GM23338 (cell line): ENCODE measurements around the gene DENND5B. TPM values are rescaled to one million over a fixed set of nuclear protein-coding genes. Genes with fewer than 3 reads are reported as not detected.

Experiments used
- ATAC-seq: fragments of 200-7000 bp; cut with Tn5 transposase; 3 replicates; pipeline ENCODE4 v1.9.1; 2020
- DNase-seq: peaks from one replicate; pipeline ENCODE4 v3.0.0-alpha.2; 2015; ENCODE audit warnings: low spot score
- H2AFZ ChIP-seq: fragments of 200-600 bp; sonication (generic); 2 replicates; pipeline ENCODE4 v1.8.0; 2016; ENCODE audit warnings: antibody characterized with exemption, mild to moderate bottlenecking, moderate library complexity
- H3F3A ChIP-seq: fragments of 200-600 bp; sonication (generic); replicated peaks from 2 replicates; pipeline ENCODE4 v1.8.0; 2017; ENCODE audit warnings: antibody characterized with exemption, mixed run types, low read depth
- H3K27ac ChIP-seq: fragments of 200-600 bp; sonication (generic); 2 replicates; pipeline ENCODE4 v1.6.1; 2016; ENCODE audit warnings: low read depth
- H3K27me3 ChIP-seq: fragments of 200-600 bp; sonication (generic); 2 replicates; pipeline ENCODE4 v1.8.0; 2016; ENCODE audit warnings: mild to moderate bottlenecking, mixed run types, moderate library complexity; ENCODE audit not compliant: insufficient read depth
- H3K36me3 ChIP-seq: fragments of 200-600 bp; sonication (generic); 2 replicates; pipeline ENCODE4 v1.8.0; 2016; ENCODE audit warnings: mild to moderate bottlenecking; ENCODE audit not compliant: insufficient read depth
- H3K4me1 ChIP-seq: fragments of 200-600 bp; sonication (generic); 2 replicates; pipeline ENCODE4 v1.8.0; 2016; ENCODE audit warnings: mild to moderate bottlenecking, moderate library complexity; ENCODE audit not compliant: insufficient read depth
- H3K4me2 ChIP-seq: fragments of 200-600 bp; sonication (generic); 2 replicates; pipeline ENCODE4 v1.7.1; 2017; ENCODE audit warnings: mixed run types
- H3K4me3 ChIP-seq: fragments of 200-600 bp; sonication (generic); 2 replicates; pipeline ENCODE4 v1.6.1; 2016; ENCODE audit warnings: mixed run types
- H3K79me2 ChIP-seq: fragments of 200-600 bp; sonication (generic); replicated peaks from 2 replicates; pipeline ENCODE4 v1.8.0; 2017; ENCODE audit warnings: mild to moderate bottlenecking; ENCODE audit not compliant: insufficient read depth
- H3K9me2 ChIP-seq: fragments of 200-600 bp; sonication (generic); 2 replicates; pipeline ENCODE4 v1.8.0; 2017; ENCODE audit not compliant: insufficient read depth
- H4K20me1 ChIP-seq: fragments of 200-600 bp; sonication (generic); replicated peaks from 2 replicates; pipeline ENCODE4 v1.8.0; 2017; ENCODE audit warnings: mild to moderate bottlenecking; ENCODE audit not compliant: insufficient read depth
- H3K27ac Mint-ChIP-seq: 2 replicates; pipeline ENCODE4 v1.8.0; 2020; ENCODE audit warnings: inconsistent platforms, mild to moderate bottlenecking, moderate library complexity, mixed read lengths
- H3K27me3 Mint-ChIP-seq: 3 replicates; pipeline ENCODE4 v1.8.0; 2022; ENCODE audit warnings: low read depth, mild to moderate bottlenecking, moderate library complexity, mixed read lengths, inconsistent platforms; ENCODE audit not compliant: insufficient read depth, poor library complexity
- H3K36me3 Mint-ChIP-seq: 3 replicates; pipeline ENCODE4 v1.8.0; 2021; ENCODE audit warnings: low read depth, mild to moderate bottlenecking, inconsistent platforms, moderate library complexity, mixed read lengths
- H3K4me1 Mint-ChIP-seq: 3 replicates; pipeline ENCODE4 v1.8.0; 2020; ENCODE audit warnings: mild to moderate bottlenecking, inconsistent platforms, mixed read lengths
- H3K4me3 Mint-ChIP-seq: 3 replicates; pipeline ENCODE4 v1.8.0; 2021; ENCODE audit warnings: moderate library complexity, mild to moderate bottlenecking, inconsistent platforms, mixed read lengths
- H3K9me3 Mint-ChIP-seq: 3 replicates; pipeline ENCODE4 v1.8.0; 2020; ENCODE audit warnings: moderate library complexity, mild to moderate bottlenecking, inconsistent platforms, mixed read lengths
- CREB1 ChIP-seq: fragments of 250-450 bp; sonication (Bioruptor Pico); IDR thresholded peaks from 2 replicates; pipeline ENCODE4 v1.5.0; 2020; ENCODE audit warnings: low read depth, mild to moderate bottlenecking, moderate library complexity
- ETS1 ChIP-seq: IDR thresholded peaks from 2 replicates; pipeline ENCODE4 v1.6.1; 2016; ENCODE audit warnings: antibody characterized with exemption
- JUNB ChIP-seq: IDR thresholded peaks from one replicate; pipeline ENCODE4 v1.6.1; 2016; ENCODE audit warnings: antibody characterized with exemption; ENCODE audit not compliant: unreplicated experiment
- REST ChIP-seq: IDR thresholded peaks from one replicate; pipeline ENCODE4 v1.6.1; 2018; ENCODE audit warnings: antibody characterized with exemption; ENCODE audit not compliant: unreplicated experiment
- STAT1 ChIP-seq: IDR thresholded peaks from one replicate; pipeline ENCODE4 v1.6.1; 2016; ENCODE audit warnings: antibody characterized with exemption; ENCODE audit not compliant: unreplicated experiment
- ZNF331 ChIP-seq: fragments of 250-450 bp; sonication (Bioruptor Pico); IDR thresholded peaks from 2 replicates; pipeline ENCODE4 v1.5.0; 2020; ENCODE audit warnings: low read depth, mild to moderate bottlenecking, moderate library complexity
- ZNF462 ChIP-seq: fragments of 250-450 bp; sonication (Bioruptor Pico); IDR thresholded peaks from 2 replicates; pipeline ENCODE4 v1.5.0; 2020; ENCODE audit warnings: mild to moderate bottlenecking, moderate library complexity
- polyA plus RNA-seq: library from polyadenylated mRNA; unstranded; fragments of >200 nt; fragmentation: Nextera tagmentation; extraction: Ambion mirVana; gene quantifications from 2 replicates; pipeline ENCODE4 v1.2.1, GENCODE V29; 2016
- total RNA-seq: library from RNA; depleted of rRNA; stranded (reverse); fragments of >200 nt; shearing (Covaris generic); gene quantifications from 2 replicates; pipeline ENCODE4 v1.2.3, GENCODE V29; 2014

The DENND5B gene
- total and polyA plus RNA-seq, 2 experiments from 2014 or later: 6.5 to 17.2 TPM

- Histone ChIP-seq H3K36me3 (no peaks in the 10 kb centered on the region), H2AFZ (no peak overlapping the region), H3K27ac (no peak overlapping the region), H3K4me1 (no peaks in the 10 kb centered on the region), H3F3A (no peaks in the 10 kb centered on the region), H4K20me1 (no peaks in the 10 kb centered on the region), H3K9me2 (no peaks in the 10 kb centered on the region), H3K4me2 (no peak overlapping the region), H3K79me2 (no peaks in the 10 kb centered on the region), H3K4me3 (no peak overlapping the region), H3K27me3 (no peaks in the 10 kb centered on the region)
- no peak overlapping the region for H3K4me3 Mint-ChIP-seq
- TF ChIP-seq ZNF331 (CRISPR knock-in tag): no peak
- no peak for TF ChIP-seq ETS1
- H3K27ac Mint-ChIP-seq: no peak overlapping the region
- H3K27me3 Mint-ChIP-seq: peaks cover 2% of the 10 kb centered on the region
- no peaks in the 10 kb centered on the region for H3K9me3 Mint-ChIP-seq
- H3K4me1 Mint-ChIP-seq: peaks cover 5% of the 10 kb centered on the region; the same call in 2 of the 3 replicates
- no peaks in the 10 kb centered on the region for H3K36me3 Mint-ChIP-seq
- DNase-seq (no peak), ATAC-seq (no peak)
These were observed 150.3 kb downstream of the DENND5B start for GRCh38 chr12:31440586-31440985.

GRCh38 chr12:31440134-31440533, 150.8 kb downstream of the DENND5B start:
- H2AFZ ChIP-seq: no peak overlapping the region
- no peaks in the 10 kb centered on the region for H3K4me1 ChIP-seq
- TF ChIP-seq CREB1 (no peak), JUNB (no peak), REST (no peak), ZNF331 (CRISPR knock-in tag) (no peak), STAT1 (no peak), ZNF462 (CRISPR knock-in tag) (no peak)
- H3K9me2 ChIP-seq: no peaks in the 10 kb centered on the region
- H3K27me3 ChIP-seq: no peaks in the 10 kb centered on the region
- 0 out of 2 replicates have a peak, but pooled peaks cover under 1% of the 10 kb centered on the region for H3F3A ChIP-seq
- no peaks in the 10 kb centered on the region for H4K20me1 ChIP-seq
- Mint-ChIP-seq H3K27ac (no peak overlapping the region), H3K27me3 (peaks cover 2% of the 10 kb centered on the region), H3K4me1 (peaks cover 5% of the 10 kb centered on the region; the same call in 2 of the 3 replicates), H3K36me3 (no peaks in the 10 kb centered on the region), H3K4me3 (no peak overlapping the region), H3K9me3 (no peaks in the 10 kb centered on the region)
- H3K4me2 ChIP-seq: no peak overlapping the region
- H3K36me3 ChIP-seq: no peaks in the 10 kb centered on the region
- H3K79me2 ChIP-seq: no peaks in the 10 kb centered on the region
- ATAC-seq: peak; percentile 51
- DNase-seq: peak; percentile 43
- no peak overlapping the region for H3K4me3 ChIP-seq
- no peak overlapping the region for H3K27ac ChIP-seq
